HCT116 (cell line): ENCODE results near the gene DOCK2. TPM values are rescaled to one million over a fixed set of nuclear protein-coding genes. Genes with fewer than 3 reads are reported as not detected.

ENCODE experiments used
- ATAC-seq: fragments of 200-7000 bp; cut with Tn5 transposase; 2 replicates; pipeline ENCODE4 v1.9.1; 2020; ENCODE audit warnings: mild to moderate bottlenecking, moderate library complexity
- BruUV-seq: library from RNA; stranded (reverse); fragments of 400-500 nt; replicated peaks from 2 replicates; lab custom pipeline; 2021; lab: Mats Ljungman, UMichigan
- CTCF ChIA-PET: fragments of 300-600 bp; sonication (Branson Sonifier 250); formaldehyde crosslinking; loops from one replicate; lab custom pipeline; 2021; ENCODE audit warnings: antibody characterized with exemption; lab: Charles Lee
- POLR2A ChIA-PET: fragments of 300-600, 350-600 bp; sonication (Branson Sonifier 250); formaldehyde crosslinking; loops from one replicate; lab custom pipeline; 2021; ENCODE audit warnings: antibody characterized with exemption; lab: Charles Lee
- RAD21 ChIA-PET, 2 experiments: fragments of 300-600 bp; sonication (Branson Sonifier 250); formaldehyde crosslinking; loops; one replicate each; lab custom pipeline; 2023; ENCODE audit warnings: low total read pairs in 2 of 2; ENCODE audit not compliant: uncharacterized antibody in 2 of 2, unreplicated experiment in 2 of 2, low non-redundant PET in 1 of 2; lab: Charles Lee
- DNase-seq: peaks from one replicate; pipeline ENCODE4 v3.0.0-alpha.2; 2010; ENCODE audit warnings: low read depth, low spot score
- H2AFZ ChIP-seq: fragments of 200-600 bp; shearing (Covaris generic), sonication (generic); 2 replicates; pipeline ENCODE4 v1.6.1; 2017; ENCODE audit warnings: low read depth, mixed run types, mixed read lengths, antibody characterized with exemption, low read length; ENCODE audit not compliant: poor library complexity, severe bottlenecking
- H3K27ac ChIP-seq: 2 replicates; pipeline ENCODE4 v1.5.1; 2012; ENCODE audit warnings: low read depth, low read length
- H3K27me3 ChIP-seq: fragments of 200-600 bp; sonication (generic); 2 replicates; pipeline ENCODE4 v1.6.1; 2016; ENCODE audit warnings: mixed run types, low read length, mixed read lengths; ENCODE audit not compliant: insufficient read depth
- H3K36me3 ChIP-seq, 2 experiments: fragments of 200-500 bp in 1 of 2; fragments of 200-600 bp in 1 of 2; sonication (Bioruptor generic) in 1 of 2; sonication (generic) in 1 of 2; 2 replicates each; pipeline versions ENCODE4 v1.5.1 to v1.6.1; 2014 to 2016; ENCODE audit warnings: low read length in 2 of 2, inconsistent platforms in 1 of 2, mixed read lengths in 1 of 2, mixed run types in 1 of 2; ENCODE audit not compliant: insufficient read depth in 2 of 2, control insufficient read depth in 1 of 2
- H3K4me1 ChIP-seq, 2 experiments: fragments of 200-600 bp in 1 of 2; sonication (generic) in 1 of 2; 2 replicates each; pipeline versions ENCODE4 v1.5.1 to v1.6.1; 2012 to 2017; ENCODE audit warnings: low read length in 2 of 2, inconsistent platforms in 1 of 2, mild to moderate bottlenecking in 1 of 2, mixed read lengths in 1 of 2, mixed run types in 1 of 2, moderate library complexity in 1 of 2; ENCODE audit not compliant: insufficient read depth in 2 of 2, control insufficient read depth in 1 of 2
- H3K4me2 ChIP-seq: fragments of 200-600 bp; sonication (generic); 2 replicates; pipeline ENCODE4 v1.6.1; 2017; ENCODE audit warnings: mixed run types, low read length, mixed read lengths
- H3K4me3 ChIP-seq, 2 experiments: fragments of 200-600 bp in 1 of 2; sonication (generic) in 1 of 2; replicated peaks in 1 of 2; 2 replicates each; pipeline ENCODE4 v1.5.1; 2011 to 2016; ENCODE audit warnings: low read length in 2 of 2, control low read depth in 1 of 2, low read depth in 1 of 2, mild to moderate bottlenecking in 1 of 2, mixed read lengths in 1 of 2, mixed run types in 1 of 2
- H3K79me2 ChIP-seq: fragments of 200-600 bp; sonication (generic); 2 replicates; pipeline ENCODE4 v1.6.1; 2017; ENCODE audit warnings: mild to moderate bottlenecking, mixed run types, low read length, moderate library complexity, mixed read lengths; ENCODE audit not compliant: insufficient read depth
- H3K9ac ChIP-seq: fragments of 200-600 bp; sonication (generic); 2 replicates; pipeline ENCODE4 v1.6.1; 2016; ENCODE audit warnings: low read length, mixed read lengths
- H3K9me2 ChIP-seq: fragments of 200-600 bp; sonication (generic), shearing (Covaris generic); 2 replicates; pipeline ENCODE4 v1.6.1; 2017; ENCODE audit warnings: mixed run types, mild to moderate bottlenecking, moderate library complexity; ENCODE audit not compliant: insufficient read depth
- H3K9me3 ChIP-seq, 2 experiments: fragments of 200-500 bp in 1 of 2; fragments of 200-600 bp in 1 of 2; sonication (Bioruptor generic) in 1 of 2; sonication (generic) in 1 of 2; 2 replicates each; pipeline ENCODE4 v1.6.1; 2014 to 2017; ENCODE audit warnings: low read length in 2 of 2, mixed read lengths in 2 of 2, inconsistent platforms in 1 of 2, low read depth in 1 of 2, mild to moderate bottlenecking in 1 of 2, mixed run types in 1 of 2, moderate library complexity in 1 of 2; ENCODE audit not compliant: control insufficient read depth in 1 of 2, insufficient read depth in 1 of 2
- H4K20me1 ChIP-seq: fragments of 200-600 bp; sonication (generic), shearing (Covaris generic); 2 replicates; pipeline ENCODE4 v1.6.1; 2017; ENCODE audit warnings: mixed run types, mild to moderate bottlenecking, moderate library complexity; ENCODE audit not compliant: insufficient read depth
- ATF3 ChIP-seq: IDR thresholded peaks from 2 replicates; pipeline ENCODE4 v1.6.1; 2012
- CBX3 ChIP-seq: IDR thresholded peaks from 2 replicates; pipeline ENCODE4 v1.6.1; 2012; ENCODE audit warnings: low read depth
- EZH2 ChIP-seq: fragments of 200-600 bp; sonication (generic); IDR thresholded peaks from 2 replicates; pipeline ENCODE4 v1.6.1; 2017; ENCODE audit warnings: antibody characterized with exemption, mixed run types
- JUND ChIP-seq: IDR thresholded peaks from 2 replicates; pipeline ENCODE4 v1.6.1; 2012
- SIN3A ChIP-seq: IDR thresholded peaks from 2 replicates; pipeline ENCODE4 v1.6.1; 2012; ENCODE audit warnings: low read depth
- SP1 ChIP-seq: IDR thresholded peaks from 2 replicates; pipeline ENCODE4 v1.6.1; 2012; ENCODE audit warnings: low read depth
- TCF7L2 ChIP-seq: IDR thresholded peaks from 2 replicates; pipeline ENCODE4 v1.7.0; 2011; ENCODE audit warnings: borderline replicate concordance, inconsistent platforms; ENCODE audit not compliant: insufficient read depth, insufficient read length; ENCODE audit errors: extremely low read depth
- YY1 ChIP-seq: IDR thresholded peaks from 2 replicates; pipeline ENCODE4 v1.6.1; 2011; ENCODE audit warnings: low read length, low read depth, moderate library complexity, mild to moderate bottlenecking; ENCODE audit not compliant: insufficient replicate concordance; ENCODE audit errors: extremely low read depth
- ZBTB33 ChIP-seq: IDR thresholded peaks from 2 replicates; pipeline ENCODE4 v1.6.1; 2011; ENCODE audit warnings: mild to moderate bottlenecking, low read length, moderate library complexity; ENCODE audit not compliant: insufficient replicate concordance; ENCODE audit errors: extremely low read depth
- ZNF274 ChIP-seq: fragments of 200-500 bp; sonication (Bioruptor generic); IDR thresholded peaks from 2 replicates; pipeline ENCODE4 v1.6.1; 2014; ENCODE audit warnings: mild to moderate bottlenecking, low read depth, low read length, inconsistent platforms
- intact Hi-C: fragments of 100-400 bp; cut with micrococcal nuclease; formaldehyde crosslinking; loops from 2 replicates; pipeline ENCODE4 v1.10.0; 2022
- total RNA-seq: library from RNA; stranded (reverse); gene quantifications from one replicate; pipeline ENCODE4 v1.2.1, GENCODE V29; 2021; ENCODE audit not compliant: unreplicated experiment

DOCK2 gene
- total RNA-seq, 1 experiment from 2014 or later: 0.89 TPM

- Histone ChIP-seq H3K4me2 (no peak overlapping the region), H3K4me3 (no peak overlapping the region), H3K4me1 (no peaks in the 10 kb centered on the region), H3K79me2 (no peaks in the 10 kb centered on the region), H4K20me1 (no peaks in the 10 kb centered on the region), H3K9me3 (no peaks in the 10 kb centered on the region), H3K9me2 (no peaks in the 10 kb centered on the region), H3K27me3 (no peaks in the 10 kb centered on the region)
- no TSS peak for BruUV-seq
- no peak for ATAC-seq
- POLR2A ChIA-PET: no interaction called here
- TF ChIP-seq ATF3 (no peak), EZH2 (no peak), YY1 (no peak), CBX3 (no peak), SP1 (no peak), ZBTB33 (no peak), ZNF274 (no peak), JUND (no peak), TCF7L2 (no peak), SIN3A (no peak)
- TF ChIP-seq, all 23 proteins: peak for 0
- CTCF ChIA-PET: no interaction called here
- no peak overlapping the region for H2AFZ ChIP-seq
- intact Hi-C loops: no loop called here
- H3K9ac ChIP-seq: no peak overlapping the region
- DNase-seq: no peak
- H3K27ac ChIP-seq: no peak overlapping the region
- no peaks in the 10 kb centered on the region for H3K36me3 ChIP-seq
- RAD21 ChIA-PET: no interaction called here
Observed at GRCh38 chr5:169631360-169631759, 5.7 kb upstream of the DOCK2 start.
